KMS-11 (cell line): ENCODE measurements around the gene G6PD.
"Not testable (repeated sequence)": the region's sequence is repeated elsewhere in the genome, so short reads cannot be mapped to it uniquely, and the experiment has no call there.

Source experiments
- H2AFZ ChIP-seq: fragments of 200-600 bp; sonication (generic); 2 replicates; pipeline ENCODE4 v1.6.1; 2016; ENCODE audit warnings: antibody characterized with exemption, mixed run types, low read depth
- H3K27ac ChIP-seq: fragments of 200-600 bp; sonication (generic); 2 replicates; pipeline ENCODE4 v1.6.1; 2016; ENCODE audit warnings: mild to moderate bottlenecking, mixed run types
- H3K27me3 ChIP-seq: fragments of 200-600 bp; sonication (generic); 2 replicates; pipeline ENCODE4 v1.6.1; 2017; ENCODE audit warnings: mild to moderate bottlenecking, low read depth, mixed run types, moderate library complexity; ENCODE audit not compliant: insufficient read depth
- H3K36me3 ChIP-seq: fragments of 200-600 bp; sonication (generic); 2 replicates; pipeline ENCODE4 v1.6.1; 2017; ENCODE audit warnings: mild to moderate bottlenecking, mixed run types; ENCODE audit not compliant: insufficient read depth
- H3K4me1 ChIP-seq: fragments of 200-600 bp; sonication (generic); 2 replicates; pipeline ENCODE4 v1.6.1; 2016; ENCODE audit warnings: mild to moderate bottlenecking, low read depth, mixed run types; ENCODE audit not compliant: poor library complexity, severe bottlenecking
- H3K4me2 ChIP-seq: fragments of 200-600 bp; sonication (generic); 2 replicates; pipeline ENCODE4 v1.7.0; 2016; ENCODE audit warnings: mild to moderate bottlenecking, mixed run types
- H3K4me3 ChIP-seq: fragments of 200-600 bp; sonication (generic); IDR thresholded peaks from 2 replicates; pipeline ENCODE4 v1.6.1; 2017; ENCODE audit warnings: low read depth, low read length, mixed read lengths; ENCODE audit not compliant: insufficient read depth
- H3K79me2 ChIP-seq: fragments of 200-600 bp; sonication (generic); 2 replicates; pipeline ENCODE4 v1.6.1; 2016; ENCODE audit warnings: low read depth, mixed run types; ENCODE audit not compliant: insufficient read depth
- H3K9ac ChIP-seq: fragments of 200-600 bp; sonication (generic); 2 replicates; pipeline ENCODE4 v1.6.1; 2016; ENCODE audit warnings: mild to moderate bottlenecking, mixed run types
- H4K20me1 ChIP-seq: fragments of 200-600 bp; sonication (generic); 2 replicates; pipeline ENCODE4 v1.6.1; 2016; ENCODE audit warnings: mild to moderate bottlenecking, mixed run types; ENCODE audit not compliant: insufficient read depth
- CTCF ChIP-seq: fragments of 200-600 bp; sonication (generic); conservative IDR thresholded peaks from 2 replicates; pipeline ENCODE4 v1.6.1; 2017; ENCODE audit warnings: low read depth, mild to moderate bottlenecking, antibody characterized with exemption, low read length, moderate library complexity, mixed read lengths

G6PD gene

GRCh38 chrX:154502098-154502497, 44.5 kb downstream of the G6PD start:
- Histone ChIP-seq H3K4me3 (no peak overlapping the region), H4K20me1 (no peaks in the 10 kb centered on the region), H3K4me1 (no peaks in the 10 kb centered on the region), H3K36me3 (no peaks in the 10 kb centered on the region), H2AFZ (no peak overlapping the region), H3K27ac (no peak overlapping the region), H3K4me2 (no peak overlapping the region), H3K9ac (no peak overlapping the region), H3K27me3 (no peaks in the 10 kb centered on the region), H3K79me2 (no peaks in the 10 kb centered on the region)
- no peak for TF ChIP-seq CTCF

- not testable (repeated sequence) for H3K4me3 ChIP-seq, H3K36me3 ChIP-seq, H4K20me1 ChIP-seq, H3K4me2 ChIP-seq, H2AFZ ChIP-seq, H3K4me1 ChIP-seq, H3K9ac ChIP-seq, H3K27ac ChIP-seq, H3K79me2 ChIP-seq, H3K27me3 ChIP-seq
These were observed 45.2 kb downstream of the G6PD start for GRCh38 chrX:154501423-154501822.

GRCh38 chrX:154496591-154497137, 50.0 kb downstream of the G6PD start:
- H3K79me2 ChIP-seq, H3K4me3 ChIP-seq, H2AFZ ChIP-seq, H3K9ac ChIP-seq, H4K20me1 ChIP-seq, H3K27ac ChIP-seq, H3K4me1 ChIP-seq, H3K27me3 ChIP-seq, H3K36me3 ChIP-seq, H3K4me2 ChIP-seq: not testable (repeated sequence)

GRCh38 chrX:154495472-154495922, 51.1 kb downstream of the G6PD start:
- Histone ChIP-seq H2AFZ (no peak overlapping the region), H3K9ac (no peak overlapping the region), H3K4me1 (peaks cover 5% of the 10 kb centered on the region), H3K27me3 (no peaks in the 10 kb centered on the region), H4K20me1 (no peaks in the 10 kb centered on the region), H3K79me2 (no peaks in the 10 kb centered on the region), H3K36me3 (no peaks in the 10 kb centered on the region), H3K4me2 (no peak overlapping the region), H3K27ac (no peak overlapping the region), H3K4me3 (no peak overlapping the region)
- no peak for TF ChIP-seq CTCF

- Histone ChIP-seq H3K4me2 (no peak overlapping the region), H2AFZ (no peak overlapping the region), H4K20me1 (no peaks in the 10 kb centered on the region), H3K4me3 (no peak overlapping the region), H3K9ac (no peak overlapping the region), H3K79me2 (no peaks in the 10 kb centered on the region; the same call in 1 of the 2 replicates), H3K27ac (no peak overlapping the region), H3K36me3 (no peaks in the 10 kb centered on the region), H3K27me3 (no peaks in the 10 kb centered on the region), H3K4me1 (peaks cover 5% of the 10 kb centered on the region)
- no peak for TF ChIP-seq CTCF
These were observed 51.9 kb downstream of the G6PD start for GRCh38 chrX:154494715-154495114.
